HFF-Myc (cell line): ENCODE measurements around the gene TM4SF4.
A peak's percentile ranks its signal among the peaks of the same experiment; 100 is the strongest.

Experiments used
- DNase-seq: peaks from one replicate; pipeline ENCODE4 v3.0.0-alpha.2; 2011; ENCODE audit warnings: low read depth; ENCODE audit errors: extremely low read depth
- H3K4me3 ChIP-seq: replicated peaks from 2 replicates; pipeline ENCODE4 v1.5.1; 2011; ENCODE audit warnings: low read depth, mild to moderate bottlenecking, control low read depth, low read length
- TF ChIP-seq, protein P1 (sequence below): IDR thresholded peaks from 2 replicates; pipeline ENCODE4 v1.5.1; 2012; ENCODE audit warnings: mild to moderate bottlenecking, low read depth, low read length, control low read depth; ENCODE audit errors: missing control alignments

TM4SF4 gene

DNA sequence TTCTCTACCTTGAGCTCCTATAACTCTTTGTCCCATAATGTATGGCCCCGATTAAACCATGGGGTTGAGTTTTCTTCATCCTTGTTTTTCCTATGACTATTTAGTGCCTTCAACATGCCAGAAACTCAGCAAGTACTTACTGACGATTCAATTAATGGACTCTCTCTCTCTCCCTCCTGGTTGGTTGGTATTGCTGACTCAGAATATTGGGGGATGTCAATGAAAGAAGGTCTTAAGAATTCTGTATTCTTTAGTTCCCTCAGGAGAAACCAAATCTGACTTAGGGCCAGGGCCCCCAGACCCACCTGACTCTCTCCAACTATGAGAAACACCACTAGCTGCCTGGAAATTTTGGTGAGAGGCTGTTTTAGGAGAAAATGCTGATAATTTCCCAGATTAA, 40.8 kb downstream of the TM4SF4 start:
- DNase-seq, result no peak
- TF ChIP-seq, protein P1, sequence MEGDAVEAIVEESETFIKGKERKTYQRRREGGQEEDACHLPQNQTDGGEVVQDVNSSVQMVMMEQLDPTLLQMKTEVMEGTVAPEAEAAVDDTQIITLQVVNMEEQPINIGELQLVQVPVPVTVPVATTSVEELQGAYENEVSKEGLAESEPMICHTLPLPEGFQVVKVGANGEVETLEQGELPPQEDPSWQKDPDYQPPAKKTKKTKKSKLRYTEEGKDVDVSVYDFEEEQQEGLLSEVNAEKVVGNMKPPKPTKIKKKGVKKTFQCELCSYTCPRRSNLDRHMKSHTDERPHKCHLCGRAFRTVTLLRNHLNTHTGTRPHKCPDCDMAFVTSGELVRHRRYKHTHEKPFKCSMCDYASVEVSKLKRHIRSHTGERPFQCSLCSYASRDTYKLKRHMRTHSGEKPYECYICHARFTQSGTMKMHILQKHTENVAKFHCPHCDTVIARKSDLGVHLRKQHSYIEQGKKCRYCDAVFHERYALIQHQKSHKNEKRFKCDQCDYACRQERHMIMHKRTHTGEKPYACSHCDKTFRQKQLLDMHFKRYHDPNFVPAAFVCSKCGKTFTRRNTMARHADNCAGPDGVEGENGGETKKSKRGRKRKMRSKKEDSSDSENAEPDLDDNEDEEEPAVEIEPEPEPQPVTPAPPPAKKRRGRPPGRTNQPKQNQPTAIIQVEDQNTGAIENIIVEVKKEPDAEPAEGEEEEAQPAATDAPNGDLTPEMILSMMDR, result no peak
- H3K4me3 ChIP-seq, result no peak overlapping the region

- TF ChIP-seq, protein P1, result no peak
- DNase-seq, result no peak
- no peak overlapping the region for H3K4me3 ChIP-seq
These were observed 42.4 kb downstream of the TM4SF4 start for GRCh38 chr3:149516920-149517319.

GRCh38 chr3:149519912-149520311, 45.4 kb downstream of the TM4SF4 start:
- TF ChIP-seq, protein P1, result no peak
- no peak overlapping the region for H3K4me3 ChIP-seq
- no peak for DNase-seq

GRCh38 chr3:149523512-149524299, 49.2 kb downstream of the TM4SF4 start:
- DNase-seq, result no peak
- no peak overlapping the region for H3K4me3 ChIP-seq
- TF ChIP-seq, protein P1, result no peak

GRCh38 chr3:149527531-149528339, 53.2 kb downstream of the TM4SF4 start:
- H3K4me3 ChIP-seq, result no peak overlapping the region
- TF ChIP-seq, protein P1, result peak; percentile 17
- DNase-seq, result no peak

GRCh38 chr3:149528340-149528650, 53.8 kb downstream of the TM4SF4 start:
- DNase-seq, result no peak
- no peak overlapping the region for H3K4me3 ChIP-seq
- TF ChIP-seq, protein P1, result no peak
